Measurements from ENCODE around the gene FBXO21.

Gene FBXO21

GRCh38 chr12:117119592-117120198, 70.6 kb downstream of the FBXO21 start:
- Histone ChIP-seq H3K36me3 (replicated peaks) (no peaks in the 10 kb centered on the region), H3K4me3 (ENCODE audit: low read depth, low read length) (no peak overlapping the region), H3K27me3 (replicated peaks) (no peaks in the 10 kb centered on the region), H3K27ac (no peak overlapping the region)
- in situ Hi-C loops (cut with HindIII; ENCODE audit: low pct_ligation_motif_present, low sequenced_read_pairs), result no loop called here
- TF ChIP-seq CTCF (IDR thresholded peaks at IDR 0.05; ENCODE audit: low read depth, low read length, missing control alignments), result peak; percentile 73
- no peak for DNase-seq

DNA sequence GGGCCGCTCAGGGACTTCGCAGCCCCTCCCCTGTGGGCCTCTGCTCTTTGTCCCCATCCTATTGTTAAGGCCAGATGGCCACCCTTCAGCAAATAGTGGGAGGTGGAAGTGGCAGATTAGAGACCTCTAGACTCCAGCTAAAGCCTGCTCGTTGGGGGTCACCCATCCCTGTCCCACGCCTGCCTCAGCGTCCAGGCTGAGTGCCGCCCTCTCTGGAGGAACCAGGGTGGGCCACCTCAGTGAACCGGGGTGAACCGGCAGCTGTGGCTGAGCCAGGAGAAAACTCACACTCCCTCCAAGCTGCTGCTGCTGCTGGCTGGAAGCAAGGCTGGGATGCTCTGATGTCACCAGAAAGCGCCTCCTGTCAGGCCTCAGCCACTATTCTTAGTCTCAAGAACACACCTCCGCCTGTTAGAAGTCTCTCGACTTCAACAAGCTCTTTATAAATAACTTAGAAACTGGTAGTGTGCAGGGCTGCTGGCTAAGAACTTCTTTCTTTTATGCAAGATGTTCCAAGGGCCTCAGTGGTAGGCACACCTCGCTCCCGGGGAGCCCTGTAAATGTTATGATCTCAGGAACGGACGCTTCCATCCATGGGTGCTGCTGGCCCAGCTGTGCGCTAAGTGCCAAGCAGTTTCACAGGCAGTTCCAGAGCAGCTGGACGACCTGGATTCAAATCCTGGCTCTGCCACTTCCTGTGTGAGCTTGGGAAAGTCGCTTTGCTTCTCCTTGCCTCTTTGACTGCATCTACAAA, 71.3 kb downstream of the FBXO21 start:
- in situ Hi-C loops (cut with HindIII; ENCODE audit: low pct_ligation_motif_present, low sequenced_read_pairs), result no loop called here
- DNase-seq, result no peak
- Histone ChIP-seq H3K27me3 (replicated peaks) (no peaks in the 10 kb centered on the region), H3K27ac (no peak overlapping the region), H3K4me3 (ENCODE audit: low read depth, low read length) (no peak overlapping the region), H3K36me3 (replicated peaks) (no peaks in the 10 kb centered on the region)
- TF ChIP-seq CTCF (IDR thresholded peaks at IDR 0.05; ENCODE audit: low read depth, low read length, missing control alignments), result no peak

DNA sequence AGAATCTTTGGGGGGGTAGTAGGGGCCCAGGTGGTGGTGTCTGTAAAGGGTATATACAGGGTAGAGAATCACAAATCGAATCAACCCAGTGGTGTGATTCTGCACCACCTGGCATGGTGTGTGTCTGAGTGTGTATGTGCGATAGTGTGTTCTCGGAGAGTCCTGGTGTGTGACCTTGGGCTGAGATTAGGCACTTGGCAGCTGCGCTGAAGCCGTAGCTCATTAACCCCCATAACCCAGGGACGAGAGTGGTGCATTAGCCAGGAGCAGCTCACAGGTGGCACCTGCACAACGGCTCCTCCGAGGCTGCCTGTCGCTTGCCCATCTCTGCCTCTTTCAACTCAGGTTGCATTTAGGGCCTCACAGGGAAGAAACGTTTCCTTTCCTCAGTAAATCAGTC, 75.5 kb downstream of the FBXO21 start:
- Histone ChIP-seq H3K27me3 (replicated peaks) (no peaks in the 10 kb centered on the region), H3K27ac (no peak overlapping the region), H3K36me3 (replicated peaks) (no peaks in the 10 kb centered on the region), H3K4me3 (ENCODE audit: low read depth, low read length) (no peak overlapping the region)
- in situ Hi-C loops (cut with HindIII; ENCODE audit: low pct_ligation_motif_present, low sequenced_read_pairs), result no loop called here
- DNase-seq, result no peak
- TF ChIP-seq CTCF (IDR thresholded peaks at IDR 0.05; ENCODE audit: low read depth, low read length, missing control alignments), result no peak

- TF ChIP-seq CTCF (IDR thresholded peaks at IDR 0.05; ENCODE audit: low read depth, low read length, missing control alignments), result no peak
- Histone ChIP-seq H3K4me3 (ENCODE audit: low read depth, low read length) (no peak overlapping the region), H3K36me3 (replicated peaks) (no peaks in the 10 kb centered on the region), H3K27me3 (replicated peaks) (no peaks in the 10 kb centered on the region), H3K27ac (no peak overlapping the region)
- DNase-seq, result no peak
- in situ Hi-C loops (cut with HindIII; ENCODE audit: low pct_ligation_motif_present, low sequenced_read_pairs), result no loop called here
Observed at GRCh38 chr12:117113231-117113630, 77.0 kb downstream of the FBXO21 start.

GRCh38 chr12:117111821-117112595, 78.3 kb downstream of the FBXO21 start:
- no peak overlapping the region for H3K27ac ChIP-seq
- in situ Hi-C loops (cut with HindIII; ENCODE audit: low pct_ligation_motif_present, low sequenced_read_pairs), result no loop called here
- DNase-seq, result no peak
- H3K27me3 ChIP-seq (replicated peaks), result no peaks in the 10 kb centered on the region
- no peak for TF ChIP-seq CTCF (IDR thresholded peaks at IDR 0.05; ENCODE audit: low read depth, low read length, missing control alignments)
- no peak overlapping the region for H3K4me3 ChIP-seq (ENCODE audit: low read depth, low read length)
- H3K36me3 ChIP-seq (replicated peaks), result no peaks in the 10 kb centered on the region
